Nephron progenitor cell (in vitro differentiated cells): ENCODE measurements around the gene RPLP2.
A peak's percentile ranks its signal among the peaks of the same experiment; 100 is the strongest.

Source experiments
- DNase-seq: peaks from one replicate; pipeline ENCODE4 v3.0.0; 2021
- H3K27ac Mint-ChIP-seq: 2 replicates; pipeline ENCODE4 v1.8.0; 2021; ENCODE audit warnings: mild to moderate bottlenecking, moderate library complexity, mixed read lengths
- H3K27me3 Mint-ChIP-seq: 2 replicates; pipeline ENCODE4 v1.8.0; 2021; ENCODE audit warnings: mild to moderate bottlenecking, low read depth, mixed read lengths; ENCODE audit not compliant: poor library complexity
- H3K36me3 Mint-ChIP-seq: 2 replicates; pipeline ENCODE4 v1.8.0; 2021; ENCODE audit warnings: low read depth, mixed read lengths
- H3K4me1 Mint-ChIP-seq: 2 replicates; pipeline ENCODE4 v1.8.0; 2021; ENCODE audit warnings: mixed read lengths
- H3K4me3 Mint-ChIP-seq: 2 replicates; pipeline ENCODE4 v1.8.0; 2021; ENCODE audit warnings: mild to moderate bottlenecking, moderate library complexity, mixed read lengths
- H3K9me3 Mint-ChIP-seq: 2 replicates; pipeline ENCODE4 v1.8.0; 2021; ENCODE audit warnings: mild to moderate bottlenecking, moderate library complexity, mixed read lengths
- TF ChIP-seq, protein P1 (sequence below): fragments of 200-600 bp; sonication (generic); IDR thresholded peaks from 2 replicates; pipeline ENCODE4 v1.5.0; 2021; ENCODE audit warnings: antibody characterized with exemption

Gene RPLP2

DNA sequence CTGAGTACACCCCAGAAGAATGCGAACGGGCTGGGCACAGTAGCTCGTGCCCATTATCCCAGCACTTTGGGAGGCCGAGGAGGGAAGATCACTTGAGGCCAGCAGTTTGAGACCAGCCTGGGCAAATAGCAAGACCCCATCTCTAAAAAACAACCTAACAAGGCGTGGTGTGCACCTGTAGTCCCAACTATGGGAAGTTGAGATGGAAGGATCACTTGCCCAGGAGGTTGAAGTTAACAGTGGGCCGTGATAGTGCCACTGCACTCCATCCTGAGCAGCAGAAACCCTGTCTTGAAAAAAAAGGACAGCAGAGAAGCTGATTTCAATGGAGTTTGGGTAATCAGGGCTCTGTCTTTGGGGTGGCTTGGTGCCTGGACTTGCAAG, 3.3 kb downstream of the RPLP2 start:
- H3K9me3 Mint-ChIP-seq = no peaks in the 10 kb centered on the region
- DNase-seq = no peak
- TF ChIP-seq, protein P1, sequence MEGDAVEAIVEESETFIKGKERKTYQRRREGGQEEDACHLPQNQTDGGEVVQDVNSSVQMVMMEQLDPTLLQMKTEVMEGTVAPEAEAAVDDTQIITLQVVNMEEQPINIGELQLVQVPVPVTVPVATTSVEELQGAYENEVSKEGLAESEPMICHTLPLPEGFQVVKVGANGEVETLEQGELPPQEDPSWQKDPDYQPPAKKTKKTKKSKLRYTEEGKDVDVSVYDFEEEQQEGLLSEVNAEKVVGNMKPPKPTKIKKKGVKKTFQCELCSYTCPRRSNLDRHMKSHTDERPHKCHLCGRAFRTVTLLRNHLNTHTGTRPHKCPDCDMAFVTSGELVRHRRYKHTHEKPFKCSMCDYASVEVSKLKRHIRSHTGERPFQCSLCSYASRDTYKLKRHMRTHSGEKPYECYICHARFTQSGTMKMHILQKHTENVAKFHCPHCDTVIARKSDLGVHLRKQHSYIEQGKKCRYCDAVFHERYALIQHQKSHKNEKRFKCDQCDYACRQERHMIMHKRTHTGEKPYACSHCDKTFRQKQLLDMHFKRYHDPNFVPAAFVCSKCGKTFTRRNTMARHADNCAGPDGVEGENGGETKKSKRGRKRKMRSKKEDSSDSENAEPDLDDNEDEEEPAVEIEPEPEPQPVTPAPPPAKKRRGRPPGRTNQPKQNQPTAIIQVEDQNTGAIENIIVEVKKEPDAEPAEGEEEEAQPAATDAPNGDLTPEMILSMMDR = no peak
- H3K27ac Mint-ChIP-seq = no peak overlapping the region
- peaks cover 28% of the 10 kb centered on the region for H3K36me3 Mint-ChIP-seq
- peaks cover 26% of the 10 kb centered on the region for H3K4me1 Mint-ChIP-seq
- no peak overlapping the region for H3K4me3 Mint-ChIP-seq
- no peaks in the 10 kb centered on the region for H3K27me3 Mint-ChIP-seq

DNA sequence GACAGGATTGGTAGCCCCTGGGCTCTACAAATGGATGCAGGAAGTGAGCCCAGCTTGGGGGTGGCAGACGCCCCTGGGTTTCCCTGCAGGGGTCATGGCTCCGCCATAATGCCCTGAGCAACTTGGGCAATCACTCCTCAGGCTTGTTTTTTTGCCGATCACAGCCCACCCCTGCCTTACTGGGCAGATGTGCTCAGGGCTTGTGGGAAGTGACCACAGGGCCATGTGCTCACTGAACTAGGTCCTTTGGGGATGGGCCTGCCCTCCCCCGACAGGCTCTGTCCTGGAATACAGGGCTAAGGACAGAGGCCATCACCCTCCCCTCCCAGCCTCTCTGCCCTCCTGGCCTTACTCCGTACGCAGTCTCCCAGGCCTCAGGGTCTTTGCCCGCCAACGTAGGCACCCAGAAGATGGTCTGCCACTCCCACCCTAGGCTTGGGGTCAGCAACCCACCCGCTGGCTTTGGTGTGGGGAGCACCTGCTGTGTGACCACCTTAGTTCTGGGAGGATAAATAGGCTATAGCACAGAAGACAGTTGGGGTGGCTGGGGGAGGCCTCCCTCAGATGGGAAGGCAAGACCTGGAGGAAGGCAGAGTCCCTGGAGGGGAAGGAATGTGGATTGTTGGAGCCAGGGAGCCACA, 3.8 kb downstream of the RPLP2 start:
- H3K4me3 Mint-ChIP-seq = no peak overlapping the region
- H3K9me3 Mint-ChIP-seq = no peaks in the 10 kb centered on the region
- peaks cover 28% of the 10 kb centered on the region for H3K36me3 Mint-ChIP-seq
- TF ChIP-seq, protein P1 = no peak
- DNase-seq = no peak
- no peak overlapping the region for H3K27ac Mint-ChIP-seq
- H3K4me1 Mint-ChIP-seq = peaks cover 25% of the 10 kb centered on the region
- peaks cover 3% of the 10 kb centered on the region for H3K27me3 Mint-ChIP-seq

DNA sequence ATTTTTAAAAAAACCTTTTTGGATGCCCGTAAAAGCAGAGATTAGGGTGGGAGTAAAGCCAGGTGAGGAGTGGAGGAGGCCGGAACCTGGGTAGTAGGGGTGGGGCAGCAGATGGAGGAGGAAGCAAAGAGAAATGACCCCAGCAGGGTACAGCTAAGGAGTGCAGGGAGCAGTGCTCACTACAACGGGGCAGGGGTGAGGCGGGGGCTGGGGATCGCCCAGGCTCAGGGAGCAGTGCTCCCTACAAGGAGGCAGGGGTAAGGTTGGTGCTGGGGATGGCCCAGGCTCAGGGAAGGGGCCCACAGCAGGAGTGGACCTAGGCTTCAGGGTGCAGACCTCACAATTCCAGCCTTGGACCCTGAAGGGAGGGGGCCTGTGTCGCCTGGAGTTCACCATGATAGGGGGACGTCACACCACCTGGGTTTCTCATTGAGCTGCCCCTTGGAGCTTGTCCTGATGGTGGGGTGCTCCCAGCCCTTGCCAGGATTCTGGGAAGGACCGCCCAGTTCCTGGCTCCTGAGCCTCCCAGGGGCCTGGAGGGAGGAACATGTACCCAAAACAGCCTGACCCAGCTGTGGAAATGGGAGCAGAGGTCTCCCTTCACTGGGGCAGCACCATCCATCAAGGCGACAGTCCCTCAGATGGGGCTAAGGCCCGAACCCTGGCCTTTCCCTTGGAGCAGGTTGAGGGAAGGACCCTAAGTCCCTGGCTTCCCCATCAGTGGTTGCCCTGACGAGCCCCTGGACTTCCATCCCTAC, 6.1 kb downstream of the RPLP2 start:
- H3K27me3 Mint-ChIP-seq = peaks cover 3% of the 10 kb centered on the region
- DNase-seq = no peak
- H3K4me1 Mint-ChIP-seq = peaks cover 15% of the 10 kb centered on the region
- TF ChIP-seq, protein P1 = no peak
- no peaks in the 10 kb centered on the region for H3K9me3 Mint-ChIP-seq
- H3K36me3 Mint-ChIP-seq = peaks cover 27% of the 10 kb centered on the region
- no peak overlapping the region for H3K27ac Mint-ChIP-seq
- H3K4me3 Mint-ChIP-seq = no peak overlapping the region

DNA sequence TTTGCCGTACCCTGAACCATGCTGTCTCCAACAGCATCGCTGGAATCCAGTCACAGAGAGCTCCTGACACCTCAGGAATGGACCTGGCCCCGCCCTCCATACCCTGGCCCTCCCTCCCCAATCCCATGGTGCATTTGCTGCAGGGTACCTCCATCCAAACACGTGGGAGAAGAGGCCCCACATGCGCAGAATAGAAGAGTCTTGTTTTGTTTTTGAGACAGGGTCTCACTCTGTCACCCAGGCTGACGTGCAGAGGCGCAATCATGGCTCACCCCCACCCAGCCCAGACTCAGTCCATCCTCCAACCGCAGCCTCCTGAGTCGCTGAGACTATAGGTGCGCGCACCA, 6.6 kb downstream of the RPLP2 start:
- Mint-ChIP-seq H3K27me3 (peaks cover 3% of the 10 kb centered on the region), H3K4me1 (peaks cover 12% of the 10 kb centered on the region), H3K27ac (no peak overlapping the region), H3K9me3 (no peaks in the 10 kb centered on the region), H3K4me3 (no peak overlapping the region), H3K36me3 (peaks cover 21% of the 10 kb centered on the region)
- TF ChIP-seq, protein P1 = no peak
- DNase-seq = no peak

- Mint-ChIP-seq H3K9me3 (no peaks in the 10 kb centered on the region), H3K4me1 (peaks cover 9% of the 10 kb centered on the region), H3K36me3 (peaks cover 11% of the 10 kb centered on the region), H3K27ac (peak within 1 kb of the TSS; percentile 76), H3K4me3 (peak within 1 kb of the TSS; percentile 84), H3K27me3 (peaks cover 3% of the 10 kb centered on the region)
- DNase-seq = no peak
- TF ChIP-seq, protein P1 = no peak
These were observed 8.8 kb downstream of the RPLP2 start, which contains the start of gene PNPLA2 for GRCh38 chr11:818396-819128. TSS of gene PNPLA2 (plus strand) at chr11:818914. CDS start at chr11:819719, 805 bp downstream.
